H1 (cell line): Measurements from ENCODE around the gene ATP1B3. TPM values are rescaled to one million over a fixed set of nuclear protein-coding genes. Genes with fewer than 3 reads are reported as not detected.

ENCODE experiments used
- ASH2L ChIP-seq: fragments of 200-600, 300-600 bp; sonication (generic); IDR thresholded peaks from one replicate; pipeline ENCODE4 v1.7.1; 2017; ENCODE audit warnings: low read length
- KDM5A ChIP-seq: fragments of 200-600 bp; IDR thresholded peaks from 2 replicates; pipeline ENCODE4 v1.7.1; 2012; ENCODE audit warnings: mild to moderate bottlenecking, low read length, inconsistent platforms, mixed read lengths
- POLR2AphosphoS5 ChIP-seq: IDR thresholded peaks from 2 replicates; pipeline ENCODE4 v1.6.1; 2011; ENCODE audit warnings: low read depth, low read length
- RAD21 ChIP-seq, 2 experiments: IDR thresholded peaks in 1 of 2; conservative IDR thresholded peaks in 1 of 2; 2 replicates each; pipeline ENCODE4 v1.6.1; 2011; ENCODE audit warnings: low read depth in 2 of 2, low read length in 2 of 2, improper control_type of control experiment in 1 of 2, inconsistent platforms in 1 of 2, mild to moderate bottlenecking in 1 of 2, moderate library complexity in 1 of 2
- SP1 ChIP-seq: IDR thresholded peaks from 2 replicates; pipeline ENCODE4 v1.6.1; 2011; ENCODE audit warnings: low read depth, low read length
- TAF1 ChIP-seq: IDR thresholded peaks from 2 replicates; pipeline ENCODE4 v1.6.1; 2011; ENCODE audit warnings: mild to moderate bottlenecking, low read depth, low read length
- polyA plus RNA-seq, 7 experiments: library from polyadenylated mRNA; depleted of rRNA in 3 of 7; stranded (reverse) in 5 of 7; unstranded in 2 of 7; fragments of >200 nt in 5 of 7; fragments of 200-250 nt in 2 of 7; gene quantifications; 1 replicate in 5 of 7; 2 replicates in 1 of 7; 4 replicates in 1 of 7; pipeline versions ENCODE4 v1.2.1 to v1.2.3, GENCODE V29; 2011 to 2013; ENCODE audit warnings: missing spikeins in 2 of 7, mixed read lengths in 2 of 7
- total RNA-seq: library from RNA; stranded (reverse); fragmentation: NEBNext Ultra II Directional; extraction: Animal tissue kit (Norgen Biotek cat#: 25700); gene quantifications from 2 replicates; pipeline ENCODE4 v1.2.1, GENCODE V29; 2021

The ATP1B3 gene
- total and polyA plus RNA-seq, 2 of the 8 experiments (the other 6 are each of a cell fraction or from before 2014, with no cell fraction given): 233 to 342 TPM

DNA sequence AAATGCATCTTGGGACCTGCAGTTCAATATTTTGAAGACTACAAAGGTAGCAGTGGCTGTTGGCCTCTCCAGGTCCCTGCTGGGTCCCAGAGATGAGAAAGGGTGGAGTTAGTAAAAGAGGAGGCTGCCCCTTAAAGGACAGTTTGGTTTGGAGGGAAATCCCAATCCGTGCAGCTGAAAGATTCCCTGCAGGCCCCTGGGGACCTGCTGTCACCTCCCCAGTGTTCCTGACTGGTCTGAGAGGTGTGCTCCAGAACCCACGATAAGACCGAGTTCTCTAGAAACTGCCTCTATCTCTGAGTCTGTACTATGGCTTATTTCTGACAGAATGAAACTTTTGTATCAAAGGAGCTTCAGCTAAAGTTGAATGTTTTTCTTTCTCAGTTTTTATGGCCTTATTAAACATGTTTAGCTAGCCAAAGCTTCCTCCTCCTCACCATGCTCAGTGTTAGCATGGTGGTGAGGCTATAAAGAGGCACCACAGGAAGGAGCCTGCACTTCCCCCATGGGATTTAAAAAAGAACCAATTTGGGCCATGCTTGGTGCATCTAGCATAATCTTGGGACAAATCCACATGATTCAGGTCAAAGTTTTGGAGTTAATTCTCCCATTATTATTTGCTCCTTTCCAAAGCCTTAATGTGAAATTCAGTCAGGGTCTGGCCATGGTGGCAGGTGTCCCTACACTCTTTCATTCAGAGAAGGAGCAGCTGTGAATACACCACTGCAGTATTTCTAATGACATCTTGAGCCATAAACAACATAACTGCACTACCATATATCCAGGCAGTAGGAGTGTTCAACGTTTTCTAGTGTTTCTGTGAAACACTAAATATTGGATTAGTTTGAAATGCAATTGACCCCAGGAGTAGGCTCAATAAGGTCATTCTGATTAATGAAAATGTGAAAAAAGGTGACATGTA is 74.4 kb downstream of the ATP1B3 start (continued):
- TF ChIP-seq RAD21 (IDR thresholded peaks at IDR 0.05 in 1 of 2, conservative IDR thresholded peaks at IDR 0.05 in 1 of 2; ENCODE audit: low read depth in 2 of 2, low read length in 2 of 2): no peak
- no peak for TF ChIP-seq POLR2AphosphoS5
- TF ChIP-seq SP1: no peak
- no peak for TF ChIP-seq TAF1
- no peak for TF ChIP-seq KDM5A
- TF ChIP-seq ASH2L: no peak
